HCT116 (cell line): Measurements from ENCODE around the gene METTL22. TPM values are rescaled to one million over a fixed set of nuclear protein-coding genes. Genes with fewer than 3 reads are reported as not detected.

ENCODE experiments used
- ATAC-seq: fragments of 200-7000 bp; cut with Tn5 transposase; 2 replicates; pipeline ENCODE4 v1.9.1; 2020; ENCODE audit warnings: mild to moderate bottlenecking, moderate library complexity
- BruUV-seq: library from RNA; stranded (reverse); fragments of 400-500 nt; replicated peaks from 2 replicates; lab custom pipeline; 2021; lab: Mats Ljungman, UMichigan
- CTCF ChIA-PET: fragments of 300-600 bp; sonication (Branson Sonifier 250); formaldehyde crosslinking; loops from one replicate; lab custom pipeline; 2021; ENCODE audit warnings: antibody characterized with exemption; lab: Charles Lee
- POLR2A ChIA-PET: fragments of 300-600, 350-600 bp; sonication (Branson Sonifier 250); formaldehyde crosslinking; loops from one replicate; lab custom pipeline; 2021; ENCODE audit warnings: antibody characterized with exemption; lab: Charles Lee
- RAD21 ChIA-PET, 2 experiments: fragments of 300-600 bp; sonication (Branson Sonifier 250); formaldehyde crosslinking; loops; one replicate each; lab custom pipeline; 2023; ENCODE audit warnings: low total read pairs in 2 of 2; ENCODE audit not compliant: uncharacterized antibody in 2 of 2, unreplicated experiment in 2 of 2, low non-redundant PET in 1 of 2; lab: Charles Lee
- DNase-seq: peaks from one replicate; pipeline ENCODE4 v3.0.0-alpha.2; 2010; ENCODE audit warnings: low read depth, low spot score
- H2AFZ ChIP-seq: fragments of 200-600 bp; shearing (Covaris generic), sonication (generic); 2 replicates; pipeline ENCODE4 v1.6.1; 2017; ENCODE audit warnings: low read depth, mixed run types, mixed read lengths, antibody characterized with exemption, low read length; ENCODE audit not compliant: poor library complexity, severe bottlenecking
- H3K27ac ChIP-seq: 2 replicates; pipeline ENCODE4 v1.5.1; 2012; ENCODE audit warnings: low read depth, low read length
- H3K27me3 ChIP-seq: fragments of 200-600 bp; sonication (generic); 2 replicates; pipeline ENCODE4 v1.6.1; 2016; ENCODE audit warnings: mixed run types, low read length, mixed read lengths; ENCODE audit not compliant: insufficient read depth
- H3K36me3 ChIP-seq, 2 experiments: fragments of 200-500 bp in 1 of 2; fragments of 200-600 bp in 1 of 2; sonication (Bioruptor generic) in 1 of 2; sonication (generic) in 1 of 2; 2 replicates each; pipeline versions ENCODE4 v1.5.1 to v1.6.1; 2014 to 2016; ENCODE audit warnings: low read length in 2 of 2, inconsistent platforms in 1 of 2, mixed read lengths in 1 of 2, mixed run types in 1 of 2; ENCODE audit not compliant: insufficient read depth in 2 of 2, control insufficient read depth in 1 of 2
- H3K4me1 ChIP-seq, 2 experiments: fragments of 200-600 bp in 1 of 2; sonication (generic) in 1 of 2; 2 replicates each; pipeline versions ENCODE4 v1.5.1 to v1.6.1; 2012 to 2017; ENCODE audit warnings: low read length in 2 of 2, inconsistent platforms in 1 of 2, mild to moderate bottlenecking in 1 of 2, mixed read lengths in 1 of 2, mixed run types in 1 of 2, moderate library complexity in 1 of 2; ENCODE audit not compliant: insufficient read depth in 2 of 2, control insufficient read depth in 1 of 2
- H3K4me2 ChIP-seq: fragments of 200-600 bp; sonication (generic); 2 replicates; pipeline ENCODE4 v1.6.1; 2017; ENCODE audit warnings: mixed run types, low read length, mixed read lengths
- H3K4me3 ChIP-seq, 2 experiments: fragments of 200-600 bp in 1 of 2; sonication (generic) in 1 of 2; replicated peaks in 1 of 2; 2 replicates each; pipeline ENCODE4 v1.5.1; 2011 to 2016; ENCODE audit warnings: low read length in 2 of 2, control low read depth in 1 of 2, low read depth in 1 of 2, mild to moderate bottlenecking in 1 of 2, mixed read lengths in 1 of 2, mixed run types in 1 of 2
- H3K79me2 ChIP-seq: fragments of 200-600 bp; sonication (generic); 2 replicates; pipeline ENCODE4 v1.6.1; 2017; ENCODE audit warnings: mild to moderate bottlenecking, mixed run types, low read length, moderate library complexity, mixed read lengths; ENCODE audit not compliant: insufficient read depth
- H3K9ac ChIP-seq: fragments of 200-600 bp; sonication (generic); 2 replicates; pipeline ENCODE4 v1.6.1; 2016; ENCODE audit warnings: low read length, mixed read lengths
- H3K9me2 ChIP-seq: fragments of 200-600 bp; sonication (generic), shearing (Covaris generic); 2 replicates; pipeline ENCODE4 v1.6.1; 2017; ENCODE audit warnings: mixed run types, mild to moderate bottlenecking, moderate library complexity; ENCODE audit not compliant: insufficient read depth
- H3K9me3 ChIP-seq, 2 experiments: fragments of 200-500 bp in 1 of 2; fragments of 200-600 bp in 1 of 2; sonication (Bioruptor generic) in 1 of 2; sonication (generic) in 1 of 2; 2 replicates each; pipeline ENCODE4 v1.6.1; 2014 to 2017; ENCODE audit warnings: low read length in 2 of 2, mixed read lengths in 2 of 2, inconsistent platforms in 1 of 2, low read depth in 1 of 2, mild to moderate bottlenecking in 1 of 2, mixed run types in 1 of 2, moderate library complexity in 1 of 2; ENCODE audit not compliant: control insufficient read depth in 1 of 2, insufficient read depth in 1 of 2
- H4K20me1 ChIP-seq: fragments of 200-600 bp; sonication (generic), shearing (Covaris generic); 2 replicates; pipeline ENCODE4 v1.6.1; 2017; ENCODE audit warnings: mixed run types, mild to moderate bottlenecking, moderate library complexity; ENCODE audit not compliant: insufficient read depth
- CBX3 ChIP-seq: IDR thresholded peaks from 2 replicates; pipeline ENCODE4 v1.6.1; 2012; ENCODE audit warnings: low read depth
- EGR1 ChIP-seq: IDR thresholded peaks from 2 replicates; pipeline ENCODE4 v1.6.1; 2012; ENCODE audit warnings: low read depth
- ELF1 ChIP-seq: IDR thresholded peaks from 2 replicates; pipeline ENCODE4 v1.6.1; 2012; ENCODE audit warnings: low read depth, borderline replicate concordance
- EZH2 ChIP-seq: fragments of 200-600 bp; sonication (generic); IDR thresholded peaks from 2 replicates; pipeline ENCODE4 v1.6.1; 2017; ENCODE audit warnings: antibody characterized with exemption, mixed run types
- FOSL1 ChIP-seq: IDR thresholded peaks from 2 replicates; pipeline ENCODE4 v1.6.1; 2012; ENCODE audit warnings: low read depth
- POLR2AphosphoS5 ChIP-seq: IDR thresholded peaks from 2 replicates; pipeline ENCODE4 v1.6.1; 2011; ENCODE audit warnings: mild to moderate bottlenecking, low read depth, low read length, moderate library complexity
- SP1 ChIP-seq: IDR thresholded peaks from 2 replicates; pipeline ENCODE4 v1.6.1; 2012; ENCODE audit warnings: low read depth
- SRF ChIP-seq: IDR thresholded peaks from 2 replicates; pipeline ENCODE4 v1.6.1; 2012; ENCODE audit warnings: low read depth
- TCF7L2 ChIP-seq: IDR thresholded peaks from 2 replicates; pipeline ENCODE4 v1.7.0; 2011; ENCODE audit warnings: borderline replicate concordance, inconsistent platforms; ENCODE audit not compliant: insufficient read depth, insufficient read length; ENCODE audit errors: extremely low read depth
- YY1 ChIP-seq: IDR thresholded peaks from 2 replicates; pipeline ENCODE4 v1.6.1; 2011; ENCODE audit warnings: low read length, low read depth, moderate library complexity, mild to moderate bottlenecking; ENCODE audit not compliant: insufficient replicate concordance; ENCODE audit errors: extremely low read depth
- ZFX ChIP-seq: fragments of 450-650 bp; IDR thresholded peaks from 2 replicates; pipeline ENCODE4 v1.6.1; 2017
- intact Hi-C: fragments of 100-400 bp; cut with micrococcal nuclease; formaldehyde crosslinking; loops from 2 replicates; pipeline ENCODE4 v1.10.0; 2022
- total RNA-seq: library from RNA; stranded (reverse); gene quantifications from one replicate; pipeline ENCODE4 v1.2.1, GENCODE V29; 2021; ENCODE audit not compliant: unreplicated experiment
- TF ChIP-seq, protein P1 (sequence below): IDR thresholded peaks from 2 replicates; pipeline ENCODE4 v1.6.1; 2012

The METTL22 gene
- total RNA-seq, 1 experiment from 2014 or later: 33.3 TPM

GRCh38 chr16:8677481-8677880 is 56.0 kb downstream of the METTL22 start:
- H3K27me3 ChIP-seq: no peaks in the 10 kb centered on the region
- H3K27ac ChIP-seq: no peak overlapping the region
- POLR2A ChIA-PET: no interaction called here
- TF ChIP-seq SP1: no peak
- TF ChIP-seq EGR1: no peak
- no peak for TF ChIP-seq CBX3
- no peak for TF ChIP-seq TCF7L2
- no peak for TF ChIP-seq EZH2
- TF ChIP-seq ZFX: no peak
- TF ChIP-seq ELF1: no peak
- no peak for TF ChIP-seq YY1
- TF ChIP-seq POLR2AphosphoS5: no peak
- TF ChIP-seq, protein P1, sequence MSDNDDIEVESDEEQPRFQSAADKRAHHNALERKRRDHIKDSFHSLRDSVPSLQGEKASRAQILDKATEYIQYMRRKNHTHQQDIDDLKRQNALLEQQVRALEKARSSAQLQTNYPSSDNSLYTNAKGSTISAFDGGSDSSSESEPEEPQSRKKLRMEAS: no peak
- TF ChIP-seq SRF: no peak
- no peak for TF ChIP-seq FOSL1
- no peak overlapping the region for H2AFZ ChIP-seq
- RAD21 ChIA-PET: no interaction called here
- no peaks in the 10 kb centered on the region for H3K9me2 ChIP-seq
- no peak overlapping the region for H3K4me3 ChIP-seq
- no peak overlapping the region for H3K9ac ChIP-seq
- no peaks in the 10 kb centered on the region for H3K79me2 ChIP-seq
- no peaks in the 10 kb centered on the region for H4K20me1 ChIP-seq
- BruUV-seq: no TSS peak
- peak overlapping the region; percentile 19; the same call in 1 of the 2 replicates for H3K4me2 ChIP-seq
- H3K9me3 ChIP-seq: no peaks in the 10 kb centered on the region; a peak in 1 of 4 replicates
- peaks cover 8 to 43% of the 10 kb centered on the region in 2 experiments; a peak in 3 of 4 replicates for H3K4me1 ChIP-seq
- CTCF ChIA-PET: no interaction called here
- no peak for ATAC-seq
- no peaks in the 10 kb centered on the region for H3K36me3 ChIP-seq
- intact Hi-C loops: no loop called here
- DNase-seq: no peak
